Left renal cortex interstitium (tissue), 4 donors: ENCODE measurements around the gene NKIRAS2. TPM values are rescaled to one million over a fixed set of nuclear protein-coding genes. Genes with fewer than 3 reads are reported as not detected.
"Not testable (repeated sequence)": the region's sequence is repeated elsewhere in the genome, so short reads cannot be mapped to it uniquely, and the experiment has no call there.

Source experiments
- DNase-seq, 4 donors: peaks; one replicate each; pipeline ENCODE4 v3.0.0-alpha.2; 2013; ENCODE audit warnings: low read depth in 4 of 4, low spot score in 2 of 4, missing footprints in 1 of 4
- polyA plus RNA-seq, 4 donors: library from polyadenylated mRNA; unstranded; fragments of 120-200 nt; gene quantifications; one replicate each; pipeline ENCODE4 v1.2.1, GENCODE V29; 2013; ENCODE audit not compliant: insufficient read length in 4 of 4

The NKIRAS2 gene
- polyA plus RNA-seq, 4 donors: 49.4 to 62.2 (median 56.2) TPM

- DNase-seq: no peak
These were observed 23.1 kb upstream of the NKIRAS2 start for GRCh38 chr17:41996855-41997164.

- no peak for DNase-seq
These were observed 21.4 kb upstream of the NKIRAS2 start for GRCh38 chr17:41998497-41998896.

- DNase-seq: no peak
These were observed 19.3 kb upstream of the NKIRAS2 start for GRCh38 chr17:42000413-42001133.

GRCh38 chr17:42001729-42002128 lies 18.2 kb upstream of the NKIRAS2 start:
- no peak for DNase-seq

- DNase-seq: no peak
These were observed 17.6 kb upstream of the NKIRAS2 start for GRCh38 chr17:42002175-42002791.

- no peak for DNase-seq
These were observed 17.0 kb upstream of the NKIRAS2 start for GRCh38 chr17:42002792-42003301.

- no peak for DNase-seq
These were observed 14.7 kb upstream of the NKIRAS2 start for GRCh38 chr17:42005166-42005565.

GRCh38 chr17:42009170-42009569 lies 10.7 kb upstream of the NKIRAS2 start:
- DNase-seq: no peak

- DNase-seq: not testable (repeated sequence)
These were observed 9.6 kb upstream of the NKIRAS2 start for GRCh38 chr17:42010266-42010680.

GRCh38 chr17:42010898-42011516 lies 8.9 kb upstream of the NKIRAS2 start:
- DNase-seq: no peak

GRCh38 chr17:42012363-42012762 lies 7.5 kb upstream of the NKIRAS2 start:
- not testable (repeated sequence) for DNase-seq

- not testable (repeated sequence) for DNase-seq
These were observed 6.2 kb upstream of the NKIRAS2 start for GRCh38 chr17:42013740-42014139.

GRCh38 chr17:42016411-42016831 lies 3.5 kb upstream of the NKIRAS2 start:
- no peak for DNase-seq

GRCh38 chr17:42016941-42017865 lies 2.7 kb upstream of the NKIRAS2 start, which contains the start of gene DNAJC7:
DNAJC7 (minus strand) TSS chr17:42017439; CDS start chr17:42017416, 23 bp downstream.
- peak; percentile 80 to 86 (median 85) for DNase-seq

- DNase-seq: peak in 1 of 4 donors; percentile 47
These were observed 2.1 kb upstream of the NKIRAS2 start for GRCh38 chr17:42017866-42018200.

- no peak for DNase-seq
These were observed 1.6 kb upstream of the NKIRAS2 start for GRCh38 chr17:42018339-42018738.

GRCh38 chr17:42018988-42019387 lies 902 bp upstream of the NKIRAS2 start:
- DNase-seq: no peak

- not testable (repeated sequence) for DNase-seq
These were observed 955 bp downstream of the NKIRAS2 start for GRCh38 chr17:42020845-42021244.

- DNase-seq: no peak
These were observed 3.8 kb downstream of the NKIRAS2 start for GRCh38 chr17:42023524-42024349.

- DNase-seq: no peak
These were observed 5.3 kb downstream of the NKIRAS2 start for GRCh38 chr17:42025191-42025579.
